Activated T-cell treated with anti-CD3 and anti-CD28 coated beads, Interleukin-2, amount 50 U/mL, for 72 hours (primary cell): ENCODE results near the gene EVC. TPM values are rescaled to one million over a fixed set of nuclear protein-coding genes. Genes with fewer than 3 reads are reported as not detected.
A peak's percentile ranks its signal among the peaks of the same experiment; 100 is the strongest.

Experiments used
- ATAC-seq, 2 donors: fragments of 150-1000 bp; cut with Tn5 transposase; replicated peaks in 1 of 2; 2 replicates each; pipeline ENCODE4 v1.10.0; 2021; ENCODE audit warnings: moderate library complexity in 2 of 2, mild to moderate bottlenecking in 1 of 2
- DNase-seq, 2 donors: peaks; one replicate each; pipeline ENCODE4 v3.0.0; 2021 to 2022; ENCODE audit warnings: mixed read lengths in 1 of 2
- H3K27ac Mint-ChIP-seq: one replicate; pipeline ENCODE4 v1.8.0; 2022; ENCODE audit warnings: mild to moderate bottlenecking, moderate library complexity, mixed read lengths
- H3K27me3 Mint-ChIP-seq: one replicate; pipeline ENCODE4 v1.8.0; 2022; ENCODE audit warnings: low read depth, mixed read lengths
- H3K36me3 Mint-ChIP-seq, 2 donors: one replicate each; pipeline ENCODE4 v1.8.0; 2022; ENCODE audit warnings: mixed read lengths in 2 of 2, mild to moderate bottlenecking in 1 of 2; ENCODE audit not compliant: insufficient read depth in 2 of 2
- H3K4me1 Mint-ChIP-seq: one replicate; pipeline ENCODE4 v1.8.0; 2022; ENCODE audit warnings: low read depth, mixed read lengths
- H3K4me3 Mint-ChIP-seq, 2 donors: one replicate each; pipeline ENCODE4 v1.8.0; 2022; ENCODE audit warnings: mild to moderate bottlenecking in 2 of 2, mixed read lengths in 2 of 2, moderate library complexity in 2 of 2
- H3K9me3 Mint-ChIP-seq, 2 donors: one replicate each; pipeline ENCODE4 v1.8.0; 2022; ENCODE audit warnings: mixed read lengths in 2 of 2
- total RNA-seq, 2 donors: library from RNA; stranded (reverse); gene quantifications; one replicate each; pipeline ENCODE4 v1.2.3, GENCODE V29; 2022

EVC gene
- total RNA-seq, 2 donors from 2014 or later, result 0.60 to 3.5 TPM

DNA sequence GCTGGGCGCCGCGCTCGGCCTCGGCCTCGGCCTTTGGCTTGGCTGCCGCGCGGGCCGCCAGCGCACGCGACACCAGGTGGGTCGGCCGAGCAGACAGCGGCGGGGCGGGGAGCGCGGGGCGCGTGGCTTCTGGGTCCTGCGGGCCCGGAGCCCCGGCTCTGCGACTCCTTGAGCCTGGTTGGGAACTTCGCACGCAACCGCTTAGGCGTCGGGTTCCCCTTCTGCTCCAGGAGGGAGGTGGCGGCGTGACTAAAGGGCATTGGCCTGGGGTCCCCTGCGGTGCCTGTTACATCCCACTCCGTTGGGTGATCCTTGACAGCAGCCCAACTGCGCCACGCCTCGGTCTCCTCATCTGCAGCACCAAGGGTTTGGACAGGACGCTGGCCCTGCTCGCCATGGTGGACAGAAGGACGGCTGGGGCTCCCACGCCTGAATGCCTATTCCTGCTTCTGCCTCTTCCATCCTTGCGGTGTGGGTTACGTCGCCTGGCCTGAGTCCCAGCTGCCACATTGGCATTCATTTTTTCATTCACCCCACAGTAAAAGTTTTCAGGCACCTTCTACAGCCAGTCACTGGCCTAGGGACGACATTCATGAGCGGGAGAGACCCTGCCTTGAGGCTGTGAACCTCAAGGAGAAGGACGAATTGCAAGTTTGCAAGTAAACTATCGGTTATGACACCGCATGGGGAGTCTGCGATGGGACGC is 631 bp downstream of the EVC start:
- peaks cover 21% of the 10 kb centered on the region for H3K4me1 Mint-ChIP-seq
- peaks cover 5 to 8% of the 10 kb centered on the region in 2 donors for H3K9me3 Mint-ChIP-seq
- H3K36me3 Mint-ChIP-seq, result peaks cover 9 to 13% of the 10 kb centered on the region in 2 donors
- H3K4me3 Mint-ChIP-seq, result peak overlapping the region; percentile 56 to 85
- no peak overlapping the region for H3K27ac Mint-ChIP-seq
- DNase-seq, result peak in 1 of 2 donors; percentile 15
- peak in 1 of 2 donors; percentile 3 for ATAC-seq
- H3K27me3 Mint-ChIP-seq, result peaks cover 50% of the 10 kb centered on the region

DNA sequence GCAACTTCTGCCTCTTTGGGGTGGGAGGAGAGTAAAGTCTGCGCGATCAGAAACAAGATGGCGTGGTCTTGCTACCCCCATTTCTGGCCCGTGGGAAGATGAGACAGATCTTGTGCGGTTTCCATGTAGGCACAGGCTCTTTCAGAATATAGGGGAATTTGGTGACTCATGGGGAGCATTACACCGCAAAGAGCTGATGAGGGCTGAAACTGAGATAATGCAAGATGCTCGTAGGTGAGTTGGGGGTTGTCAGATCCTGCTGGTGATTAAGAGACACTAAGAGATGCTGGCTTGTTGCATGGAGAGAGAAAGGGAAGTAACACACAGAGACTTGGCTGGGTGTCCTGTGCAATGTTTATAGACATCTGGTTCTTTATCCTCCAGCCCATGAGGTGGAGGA is 1.5 kb downstream of the EVC start:
- H3K4me1 Mint-ChIP-seq, result peaks cover 17% of the 10 kb centered on the region
- peak overlapping the region; percentile 1 to 85 for H3K4me3 Mint-ChIP-seq
- H3K9me3 Mint-ChIP-seq, result peaks cover 5 to 9% of the 10 kb centered on the region in 2 donors
- peak; percentile 18 to 33 for DNase-seq
- ATAC-seq, result peak; percentile 64 to 67
- peaks cover 9 to 13% of the 10 kb centered on the region in 2 donors for H3K36me3 Mint-ChIP-seq
- no peak overlapping the region for H3K27ac Mint-ChIP-seq
- H3K27me3 Mint-ChIP-seq, result peaks cover 41% of the 10 kb centered on the region

DNA sequence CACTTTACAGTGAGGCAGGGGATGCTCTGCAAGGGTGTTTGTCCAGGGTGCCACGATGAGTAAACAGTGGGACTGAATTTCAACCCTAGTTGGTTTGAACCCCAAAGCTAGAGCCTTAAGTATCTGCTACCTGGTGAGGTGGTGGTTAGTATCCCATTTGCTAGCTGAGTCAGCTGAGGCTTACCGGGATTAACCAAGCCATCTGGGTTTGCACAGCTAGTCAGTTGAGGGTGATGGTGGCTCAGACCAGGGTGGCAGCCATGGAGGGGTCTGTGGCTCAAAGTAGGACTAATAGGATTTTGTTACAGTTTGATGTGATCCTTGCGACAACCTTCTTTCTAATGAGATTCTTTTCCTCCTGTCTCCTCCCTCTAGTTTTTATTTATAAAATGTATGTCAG is 1.9 kb downstream of the EVC start:
- DNase-seq, result no peak
- peak in 1 of 2 donors; percentile 1 for ATAC-seq
- peaks cover 15% of the 10 kb centered on the region for H3K4me1 Mint-ChIP-seq
- peaks cover 9 to 13% of the 10 kb centered on the region in 2 donors for H3K36me3 Mint-ChIP-seq
- H3K27me3 Mint-ChIP-seq, result peaks cover 38% of the 10 kb centered on the region
- H3K9me3 Mint-ChIP-seq, result peaks cover 5 to 9% of the 10 kb centered on the region in 2 donors
- peak overlapping the region in 1 of 2 donors; percentile 85 for H3K4me3 Mint-ChIP-seq
- no peak overlapping the region for H3K27ac Mint-ChIP-seq

DNA sequence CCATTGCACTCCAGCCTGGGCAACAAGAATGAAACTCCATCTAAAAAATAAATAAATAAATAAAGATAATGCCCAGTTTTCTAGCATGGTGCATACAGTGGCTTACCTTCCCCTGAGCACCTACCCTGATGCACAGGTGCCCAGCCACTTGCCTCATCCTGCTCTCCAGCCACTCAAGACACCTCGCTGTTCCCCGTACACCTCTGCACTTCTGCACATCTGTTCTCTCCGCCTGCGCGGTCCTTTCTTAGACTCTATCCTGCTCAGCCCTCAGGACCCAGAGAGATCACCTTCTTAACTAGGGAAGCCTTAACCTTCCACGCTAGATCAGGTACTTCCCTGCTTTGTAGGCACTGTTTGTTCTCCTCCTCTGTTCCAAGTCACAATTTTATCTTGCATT is 2.9 kb downstream of the EVC start:
- Mint-ChIP-seq H3K4me3 (no peak overlapping the region), H3K9me3 (peaks cover 5 to 9% of the 10 kb centered on the region in 2 donors), H3K27ac (no peak overlapping the region), H3K4me1 (peaks cover 15% of the 10 kb centered on the region), H3K36me3 (peaks cover 9 to 13% of the 10 kb centered on the region in 2 donors), H3K27me3 (peaks cover 35% of the 10 kb centered on the region)
- DNase-seq (no peak), ATAC-seq (no peak)

DNA sequence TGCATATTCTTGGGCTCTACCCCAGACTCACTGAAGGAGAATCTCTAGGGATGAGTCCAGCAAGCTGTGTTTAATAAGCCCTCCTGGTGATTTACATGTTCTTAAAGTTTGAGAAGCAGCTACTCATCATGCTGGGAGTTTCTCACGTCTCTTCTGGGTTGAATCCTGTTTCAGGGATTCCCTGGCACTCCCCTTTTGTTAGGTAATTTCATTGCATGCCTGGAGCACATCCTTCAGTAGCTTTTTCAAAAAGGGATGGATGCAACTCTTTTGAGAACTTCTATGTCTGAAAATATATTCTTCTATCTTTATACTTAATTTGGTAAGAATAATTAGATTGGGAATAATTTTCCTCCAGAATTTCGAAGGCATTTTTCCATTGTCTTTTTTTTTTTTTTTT is 4.4 kb downstream of the EVC start:
- ATAC-seq (no peak), DNase-seq (no peak)
- peaks cover 15% of the 10 kb centered on the region for H3K4me1 Mint-ChIP-seq
- H3K9me3 Mint-ChIP-seq, result peaks cover 5 to 9% of the 10 kb centered on the region in 2 donors
- peaks cover 9 to 13% of the 10 kb centered on the region in 2 donors for H3K36me3 Mint-ChIP-seq
- H3K27ac Mint-ChIP-seq, result no peak overlapping the region
- H3K27me3 Mint-ChIP-seq, result peaks cover 26% of the 10 kb centered on the region
- H3K4me3 Mint-ChIP-seq, result no peak overlapping the region

DNA sequence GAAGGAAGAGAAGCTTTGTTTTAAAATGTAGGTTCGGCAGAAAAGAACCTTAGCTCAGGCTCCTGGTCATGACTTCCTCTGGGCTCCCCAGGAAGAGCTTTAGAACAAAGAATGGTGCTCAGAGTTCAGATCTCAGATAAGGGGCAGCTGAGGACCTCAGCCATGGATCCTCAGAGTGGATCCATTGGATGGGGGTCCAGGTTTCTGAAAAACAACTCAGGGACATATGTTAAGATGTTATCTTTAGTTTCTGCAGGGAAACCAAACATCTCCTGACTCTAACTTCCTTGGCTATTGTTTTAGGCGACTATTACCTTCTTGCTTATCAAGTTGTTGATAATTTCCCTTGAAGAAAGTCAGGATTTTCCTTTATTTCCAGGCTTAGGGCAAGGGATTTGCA is 5.4 kb downstream of the EVC start:
- H3K27ac Mint-ChIP-seq, result no peak overlapping the region
- H3K27me3 Mint-ChIP-seq, result peaks cover 26% of the 10 kb centered on the region
- DNase-seq (no peak), ATAC-seq (no peak)
- H3K4me1 Mint-ChIP-seq, result peaks cover 9% of the 10 kb centered on the region
- peaks cover 7 to 13% of the 10 kb centered on the region in 2 donors for H3K36me3 Mint-ChIP-seq
- peaks cover 5 to 9% of the 10 kb centered on the region in 2 donors for H3K9me3 Mint-ChIP-seq
- no peak overlapping the region for H3K4me3 Mint-ChIP-seq

DNA sequence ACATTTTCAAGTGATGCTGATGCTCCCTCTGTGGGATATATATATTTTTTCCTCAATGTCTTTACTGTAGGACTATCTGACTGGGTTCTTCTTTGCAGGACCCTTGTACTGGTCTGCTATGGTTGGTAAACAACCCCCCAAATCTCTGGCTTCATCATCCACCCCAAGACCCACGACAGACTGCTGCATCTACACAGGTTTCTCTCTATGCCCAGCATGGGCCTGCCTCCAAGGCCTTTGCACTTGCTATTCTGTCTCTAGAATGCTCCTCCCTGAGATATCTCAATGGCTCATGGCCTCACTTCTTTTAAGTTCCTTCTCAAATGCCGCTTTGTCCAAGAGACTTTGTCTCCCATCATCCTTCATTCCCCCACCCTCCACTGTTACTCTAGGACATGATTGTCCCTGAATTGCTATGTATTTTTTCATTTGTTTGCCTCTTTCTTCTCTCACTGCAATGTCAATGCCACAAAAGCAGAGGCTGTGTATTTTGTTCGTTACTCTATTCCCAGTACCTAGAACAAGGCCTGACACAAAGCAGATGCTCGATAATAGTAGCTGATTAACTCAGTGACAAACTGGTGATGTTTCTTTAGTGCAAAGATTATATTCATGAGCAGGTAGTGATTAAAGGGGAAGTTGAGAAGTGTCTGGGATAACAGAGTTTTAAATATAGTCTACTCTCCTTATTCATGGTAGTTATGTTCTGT is 6.6 kb downstream of the EVC start:
- H3K4me3 Mint-ChIP-seq, result no peak overlapping the region
- ATAC-seq (no peak), DNase-seq (no peak)
- H3K4me1 Mint-ChIP-seq, result no peaks in the 10 kb centered on the region
- peaks cover 17% of the 10 kb centered on the region for H3K27me3 Mint-ChIP-seq
- peaks cover 5 to 9% of the 10 kb centered on the region in 2 donors for H3K9me3 Mint-ChIP-seq
- peaks cover 6 to 13% of the 10 kb centered on the region in 2 donors for H3K36me3 Mint-ChIP-seq
- H3K27ac Mint-ChIP-seq, result no peak overlapping the region

DNA sequence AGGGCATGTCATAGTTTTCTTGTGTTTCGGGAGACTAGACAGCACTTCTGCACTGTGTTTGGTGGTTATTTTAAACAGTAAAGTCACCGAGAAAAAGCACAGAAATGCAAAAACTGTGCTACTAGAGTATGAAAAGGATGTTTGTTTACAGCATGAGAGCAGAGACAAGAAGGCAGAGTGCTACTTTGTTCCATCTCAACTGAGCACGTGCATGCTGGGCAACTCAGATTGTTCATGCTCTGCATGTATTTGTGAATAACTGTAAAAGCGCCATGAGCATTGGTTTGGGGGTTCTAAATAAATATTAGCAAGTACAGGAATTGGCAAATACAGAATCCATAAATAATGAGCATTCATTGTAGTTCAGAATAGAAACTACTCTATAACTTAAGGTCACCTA is 7.4 kb downstream of the EVC start:
- peaks cover 5 to 9% of the 10 kb centered on the region in 2 donors for H3K9me3 Mint-ChIP-seq
- DNase-seq, result no peak
- peaks cover 6 to 13% of the 10 kb centered on the region in 2 donors for H3K36me3 Mint-ChIP-seq
- no peaks in the 10 kb centered on the region for H3K4me1 Mint-ChIP-seq
- no peak for ATAC-seq
- peaks cover 17% of the 10 kb centered on the region for H3K27me3 Mint-ChIP-seq
- no peak overlapping the region for H3K27ac Mint-ChIP-seq
- no peak overlapping the region for H3K4me3 Mint-ChIP-seq

DNA sequence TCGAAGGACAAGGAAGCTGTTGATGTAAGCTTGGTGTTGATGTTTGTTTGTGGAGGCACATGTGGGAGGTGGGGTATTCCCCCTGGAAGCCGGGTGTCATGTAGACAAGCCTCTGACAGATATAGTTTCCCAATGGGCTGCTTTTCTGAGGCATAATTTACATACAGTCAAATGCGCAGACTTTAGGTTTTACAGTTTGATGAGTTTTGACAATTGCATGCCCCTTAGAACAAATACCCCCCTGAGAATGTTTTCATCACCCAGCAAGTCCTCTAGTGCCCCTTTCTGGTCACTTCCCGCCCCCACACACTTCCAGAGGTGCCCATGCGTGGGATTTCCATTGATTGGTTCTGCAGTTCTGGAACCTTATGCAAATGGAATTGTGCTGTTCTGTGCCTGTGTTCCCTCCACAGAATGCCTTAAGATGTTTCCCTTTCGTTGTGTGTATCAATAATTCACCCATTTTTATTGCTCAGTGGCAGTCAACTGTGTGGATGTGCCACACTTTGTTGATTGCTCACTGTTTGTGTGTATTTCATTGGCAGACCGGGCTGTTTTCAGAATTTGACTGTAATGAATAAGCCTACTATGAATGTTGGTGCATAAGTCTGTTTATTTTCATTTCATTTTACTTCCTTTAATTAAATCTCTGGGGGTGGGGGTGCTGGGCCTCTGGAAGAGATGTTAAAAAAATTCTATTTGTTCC is 8.5 kb downstream of the EVC start:
- no peak for ATAC-seq
- no peaks in the 10 kb centered on the region for H3K4me1 Mint-ChIP-seq
- no peak overlapping the region for H3K4me3 Mint-ChIP-seq
- no peak for DNase-seq
- H3K27ac Mint-ChIP-seq, result no peak overlapping the region
- H3K27me3 Mint-ChIP-seq, result peaks cover 11% of the 10 kb centered on the region
- peaks cover 0 to 6% of the 10 kb centered on the region in 2 donors for H3K9me3 Mint-ChIP-seq
- peaks cover 3 to 7% of the 10 kb centered on the region in 2 donors for H3K36me3 Mint-ChIP-seq

DNA sequence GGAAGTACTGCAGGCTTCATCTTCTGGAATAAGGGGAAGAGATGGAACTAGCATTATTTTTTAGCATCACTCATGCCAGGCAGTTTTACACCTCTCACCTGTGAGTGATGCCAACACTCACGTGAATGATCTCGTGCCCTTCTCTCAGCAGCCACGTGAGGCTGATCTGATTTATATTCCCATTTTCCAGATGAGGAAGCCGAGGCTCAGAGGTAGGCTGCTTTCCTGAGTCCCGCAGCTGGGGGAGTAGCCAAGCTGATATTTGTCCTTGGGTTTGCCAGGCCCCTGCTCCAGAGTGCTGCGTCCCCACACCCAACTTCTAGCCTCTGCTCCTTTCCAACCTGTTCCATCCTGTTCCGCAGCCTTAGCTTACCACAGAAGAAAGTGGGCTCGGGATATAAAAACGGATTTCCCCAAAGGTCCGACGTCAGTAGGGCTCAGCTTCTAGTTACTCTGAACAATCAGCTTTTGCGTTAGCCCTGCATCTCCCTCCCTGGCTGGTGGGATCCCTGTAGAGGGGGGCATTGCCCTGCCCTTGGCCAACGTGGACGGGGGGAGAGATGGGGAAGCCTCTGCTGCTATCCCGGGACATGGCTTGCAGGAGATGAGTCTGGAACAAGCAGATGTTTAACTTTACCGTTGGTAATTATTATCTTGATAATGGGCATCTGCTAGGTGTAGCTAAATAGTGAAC is 9.3 kb downstream of the EVC start:
- Mint-ChIP-seq H3K9me3 (peaks cover 0 to 3% of the 10 kb centered on the region in 2 donors), H3K27ac (no peak overlapping the region), H3K27me3 (peaks cover 11% of the 10 kb centered on the region), H3K36me3 (peaks cover 0 to 3% of the 10 kb centered on the region in 2 donors), H3K4me1 (no peaks in the 10 kb centered on the region), H3K4me3 (no peak overlapping the region)
- no peak for ATAC-seq
- no peak for DNase-seq

DNA sequence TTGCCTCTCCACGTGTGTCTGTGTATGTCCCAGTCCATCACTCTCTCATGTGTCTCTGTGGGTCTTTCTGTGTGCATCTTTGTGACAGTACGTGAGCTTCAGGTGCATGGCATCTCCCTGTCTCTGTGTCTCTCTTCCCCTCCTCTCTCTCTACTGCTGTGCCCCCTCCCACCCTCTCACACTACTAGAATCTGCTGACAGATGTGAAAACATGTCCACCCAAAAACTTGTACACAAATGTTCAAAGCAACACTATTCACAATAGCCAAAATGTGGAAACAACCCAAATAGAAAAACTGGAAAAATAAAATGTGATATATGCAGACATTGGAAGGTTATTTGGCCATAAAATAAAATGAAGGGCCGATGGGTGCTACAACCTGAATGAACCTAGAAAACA is 10.0 kb downstream of the EVC start:
- Mint-ChIP-seq H3K27ac (no peak overlapping the region), H3K4me1 (no peaks in the 10 kb centered on the region), H3K27me3 (peaks cover 11% of the 10 kb centered on the region), H3K36me3 (peaks cover 0 to 2% of the 10 kb centered on the region in 2 donors), H3K4me3 (no peak overlapping the region), H3K9me3 (peaks cover 0 to 2% of the 10 kb centered on the region in 2 donors)
- DNase-seq, result no peak
- ATAC-seq, result no peak

DNA sequence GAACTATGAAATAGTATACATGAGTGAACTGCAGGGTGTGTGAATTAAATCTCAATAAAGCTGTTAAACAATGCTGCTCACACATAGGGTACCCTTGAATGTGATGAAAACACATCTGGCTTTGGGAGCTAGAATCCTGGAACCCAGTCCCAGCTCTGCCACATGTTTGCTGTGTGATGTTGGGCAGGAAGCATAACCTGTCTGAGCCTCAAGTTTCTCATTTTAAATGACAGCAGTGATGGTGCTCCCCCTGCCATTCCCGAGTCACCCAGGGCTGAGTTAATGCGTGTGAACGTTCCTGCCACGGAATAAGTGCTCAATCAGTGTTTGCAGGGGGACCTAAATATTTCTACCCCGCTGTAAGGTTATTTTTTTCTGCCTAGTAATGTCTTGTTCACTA is 10.9 kb downstream of the EVC start:
- ATAC-seq (no peak), DNase-seq (no peak)
- Mint-ChIP-seq H3K27me3 (peaks cover 11% of the 10 kb centered on the region), H3K36me3 (no peaks in the 10 kb centered on the region), H3K27ac (no peak overlapping the region), H3K4me1 (no peaks in the 10 kb centered on the region), H3K4me3 (no peak overlapping the region), H3K9me3 (peaks cover 0 to 1% of the 10 kb centered on the region in 2 donors)
